GM19438 (cell line): ENCODE data around the gene NKX1-2.
A peak's percentile ranks its signal among the peaks of the same experiment; 100 is the strongest.
"Not testable (repeated sequence)": the region's sequence is repeated elsewhere in the genome, so short reads cannot be mapped to it uniquely, and the experiment has no call there.

Experiments
- ATAC-seq: cut with Tn5 transposase; IDR thresholded peaks from one replicate; pipeline ENCODE4 v1.9.1; 2021; ENCODE audit warnings: low read depth; ENCODE audit not compliant: unreplicated experiment

NKX1-2 gene

DNA sequence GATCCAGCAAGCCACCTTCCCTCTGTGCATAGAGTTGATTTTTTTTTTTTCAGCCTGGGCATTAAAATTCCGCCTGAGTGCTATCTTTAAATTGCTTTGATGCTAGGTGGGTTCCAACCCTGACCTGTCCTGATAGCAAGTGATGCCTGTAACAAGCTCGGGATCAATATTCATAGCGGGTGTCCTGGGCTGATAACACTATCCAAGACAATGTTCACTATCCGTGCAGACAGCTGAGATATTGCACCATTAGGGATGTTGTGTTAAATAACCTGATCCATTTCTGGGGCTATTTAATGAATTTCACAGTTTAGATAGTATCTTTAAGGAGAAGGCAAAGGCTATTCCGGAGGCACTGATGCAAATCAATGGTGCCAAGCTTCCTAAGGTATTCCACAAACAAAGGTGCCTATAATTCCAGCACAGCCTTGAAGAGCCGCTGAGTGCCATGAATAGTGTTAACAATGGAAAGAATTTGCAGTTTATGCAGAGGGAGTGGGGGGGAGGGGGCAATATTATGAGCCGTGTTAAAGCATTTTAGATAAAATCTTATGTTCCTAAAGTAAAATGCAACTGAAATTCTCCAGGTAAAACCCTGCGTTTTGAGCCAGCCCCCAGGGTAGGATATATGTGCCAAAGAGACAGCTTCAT is 4.2 kb upstream of the NKX1-2 start:
- no peak for ATAC-seq

DNA sequence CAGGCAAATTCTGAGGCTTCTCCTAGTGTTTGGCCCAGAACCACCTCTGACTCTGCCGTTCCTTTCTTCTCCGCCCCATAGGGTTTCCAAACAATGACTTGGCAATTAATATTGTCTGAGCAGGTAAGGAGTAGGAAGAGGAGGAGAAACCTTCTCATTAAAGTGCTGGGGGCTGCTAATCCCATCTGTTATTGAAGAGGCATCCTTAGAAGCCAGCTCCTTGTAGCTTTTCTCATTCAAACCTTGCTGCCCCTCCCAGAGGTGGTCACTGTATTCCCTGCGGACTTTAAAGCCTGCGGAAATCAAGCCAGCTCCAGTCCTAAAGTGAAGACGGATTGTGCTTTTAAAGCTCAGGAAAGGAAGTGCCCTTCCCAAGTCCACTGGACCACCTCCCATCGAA is 1.4 kb upstream of the NKX1-2 start:
- ATAC-seq = no peak

DNA sequence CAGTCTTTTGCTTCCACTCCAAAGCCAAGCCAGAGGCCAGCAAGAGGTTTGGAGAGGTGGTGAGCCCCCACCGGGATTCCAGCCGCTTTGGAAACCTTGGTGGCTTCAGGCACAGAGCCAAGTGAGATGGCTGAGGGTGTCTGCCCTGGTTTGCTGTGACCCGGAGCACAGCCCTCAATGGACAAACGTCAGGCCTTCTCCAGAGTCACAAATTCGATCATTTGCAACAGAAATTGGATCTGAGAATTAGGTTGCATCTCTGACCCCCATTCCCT is 885 bp upstream of the NKX1-2 start:
- no peak for ATAC-seq

DNA sequence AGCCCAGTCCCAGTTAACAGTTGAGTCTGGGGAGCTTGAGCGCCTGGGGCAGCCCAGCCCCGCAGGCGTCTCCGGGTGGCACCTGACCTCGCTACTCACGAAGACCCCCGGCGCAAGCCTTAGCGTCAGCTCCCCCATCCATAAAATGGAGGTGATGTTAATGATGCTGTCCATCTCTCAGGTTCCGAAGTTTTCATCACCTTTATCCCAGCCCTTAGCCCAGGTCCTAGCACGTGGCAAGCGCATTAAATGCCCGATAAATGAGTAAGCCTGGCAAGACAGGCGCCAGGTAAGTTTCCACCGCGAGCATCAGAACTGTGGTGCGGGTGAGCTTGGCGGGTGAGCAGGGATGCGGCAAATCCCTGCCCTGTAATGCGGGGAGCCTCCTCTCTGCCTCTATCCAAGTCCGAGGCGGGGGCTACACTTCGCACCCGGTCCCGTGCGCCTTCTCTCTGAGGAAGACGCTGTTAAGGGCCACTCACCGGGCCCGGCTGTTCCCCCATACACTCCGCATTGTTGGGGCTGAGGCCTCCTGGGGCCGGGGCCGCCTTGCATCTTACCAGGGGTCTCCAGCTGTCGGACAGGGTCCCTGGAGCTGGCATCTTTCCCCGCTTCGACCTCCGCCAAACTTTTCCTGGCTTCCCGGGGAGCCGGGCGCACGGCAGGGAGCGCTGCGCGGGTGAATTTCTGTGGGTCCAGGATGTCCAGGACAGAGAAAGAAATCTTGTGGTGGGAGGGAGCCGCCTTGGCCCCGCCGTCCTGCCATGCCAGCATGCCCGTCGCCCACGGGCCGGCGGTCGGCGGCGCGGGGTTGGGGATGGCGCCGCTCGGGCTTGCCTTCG is 444 bp downstream of the NKX1-2 start:
- no peak for ATAC-seq

DNA sequence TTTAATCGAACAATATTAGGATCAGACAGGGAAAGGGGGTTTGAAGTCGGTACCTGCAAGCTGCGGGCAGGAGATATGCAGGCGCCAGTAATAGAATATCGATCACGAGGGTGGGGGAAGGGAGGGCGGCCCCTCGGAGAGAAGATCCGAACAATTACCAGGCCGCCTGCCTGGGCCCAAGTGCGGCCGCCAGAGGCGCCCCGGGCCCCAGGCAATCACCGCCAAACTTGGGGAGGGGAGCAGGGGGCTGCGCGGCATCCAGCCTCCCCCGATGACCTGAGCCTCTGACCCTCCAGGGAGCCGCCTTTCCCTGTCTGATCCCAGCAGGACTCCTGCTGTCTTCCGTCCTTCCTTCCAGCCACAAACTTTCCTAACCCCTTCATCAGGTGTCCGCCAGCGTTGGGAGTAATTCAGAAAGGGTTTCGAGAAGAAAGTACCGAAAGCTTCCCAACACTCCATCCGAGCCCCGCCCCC is 1.1 kb downstream of the NKX1-2 start:
- ATAC-seq = no peak

DNA sequence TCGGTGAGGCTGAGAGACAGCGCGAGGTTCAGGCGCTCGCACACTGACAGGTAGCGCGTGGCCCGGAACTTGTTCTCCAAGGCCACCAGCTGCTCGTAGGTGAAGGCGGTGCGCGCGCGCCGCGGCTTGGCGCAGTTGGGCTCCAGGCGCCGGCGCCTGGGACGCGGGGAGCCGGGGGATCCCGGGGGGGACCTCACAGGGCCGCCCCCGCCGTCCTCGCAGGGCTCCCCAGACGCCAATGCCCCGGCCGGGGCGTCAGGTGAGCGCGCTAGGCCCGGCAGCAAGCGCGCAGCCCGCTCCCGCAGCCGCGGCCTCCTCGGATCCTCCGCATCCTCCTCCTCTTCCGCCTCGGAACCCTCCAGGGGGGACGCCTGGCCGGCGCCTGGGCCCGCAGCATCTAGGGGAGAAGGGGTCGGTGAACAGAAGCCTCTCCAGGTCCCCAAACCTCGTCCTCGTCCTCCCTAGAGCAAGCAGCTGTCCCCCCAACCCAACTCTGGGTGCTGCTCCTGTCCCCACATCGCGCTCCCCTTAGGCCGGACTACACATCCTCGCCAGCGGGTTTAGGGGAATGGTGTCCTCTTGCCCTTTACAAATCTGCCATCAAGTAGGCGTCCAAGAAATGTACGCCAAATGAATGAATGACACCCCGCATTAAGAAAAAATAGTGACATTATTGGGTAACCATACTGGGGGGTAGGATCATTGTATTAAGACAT is 1.9 kb downstream of the NKX1-2 start:
- no peak for ATAC-seq

DNA sequence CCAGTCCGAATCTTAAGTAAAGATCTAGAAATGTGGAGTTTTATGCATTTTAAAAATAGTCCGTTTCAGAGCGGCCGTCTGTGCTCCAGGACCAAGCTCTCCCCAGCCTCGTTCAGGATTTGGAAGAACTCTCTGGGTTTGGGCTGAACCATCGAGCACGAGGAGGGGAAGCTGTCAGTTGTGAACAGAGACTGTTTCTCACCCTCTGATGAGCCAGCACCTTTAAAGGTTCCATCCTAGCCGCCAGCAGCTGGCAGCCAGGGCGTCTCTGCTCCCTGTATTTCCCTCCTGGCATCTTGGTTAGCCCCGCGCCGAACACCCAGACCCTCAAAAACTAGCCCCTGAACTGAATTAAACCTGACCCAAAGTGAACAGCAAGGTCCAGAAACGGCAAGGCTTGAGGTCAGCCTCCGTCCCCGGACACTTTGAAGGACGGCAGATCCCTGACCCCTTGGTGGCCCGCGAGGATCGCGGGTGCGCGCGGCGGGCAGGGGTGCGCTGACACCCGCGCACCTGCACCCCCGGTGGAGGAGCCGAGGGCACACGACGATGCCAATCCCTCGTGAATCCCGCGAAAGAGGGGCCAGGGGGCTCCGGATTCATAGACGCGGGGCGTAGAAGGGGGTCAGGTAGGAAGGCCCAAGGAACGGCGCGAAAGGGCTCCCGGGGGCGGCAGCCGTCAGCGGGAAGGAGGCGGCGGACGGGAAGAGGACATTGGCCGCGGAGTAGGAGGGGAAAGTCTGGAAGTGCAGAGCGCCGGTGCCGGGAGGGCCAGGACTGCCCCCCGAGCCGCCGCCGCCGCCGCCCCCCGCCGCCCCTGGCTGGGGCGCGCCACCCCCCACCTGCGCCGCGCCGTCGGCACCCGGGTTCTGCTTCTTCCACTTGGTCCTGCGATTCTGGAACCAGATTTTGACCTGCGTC is 2.7 kb downstream of the NKX1-2 start:
- ATAC-seq = no peak

DNA sequence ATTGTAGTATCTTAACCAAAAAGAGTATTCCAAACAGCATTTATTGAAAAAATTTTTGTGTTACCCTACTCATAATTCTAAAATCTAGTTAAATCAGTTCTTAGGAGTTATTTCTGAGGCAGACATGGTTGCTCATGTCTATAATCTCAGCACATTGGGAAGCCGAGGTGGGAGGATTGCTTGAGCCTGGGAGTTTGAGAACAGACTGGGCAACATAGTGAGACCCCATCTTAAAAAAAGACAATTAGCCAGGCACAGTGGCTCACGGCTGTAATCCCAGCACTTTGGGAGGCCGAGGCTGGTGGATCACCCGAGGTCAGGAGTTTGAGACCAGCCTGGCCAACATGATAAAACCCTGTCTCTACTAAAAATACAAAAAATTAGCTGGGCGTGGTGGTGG is 8.1 kb downstream of the NKX1-2 start:
- not testable (repeated sequence) for ATAC-seq

DNA sequence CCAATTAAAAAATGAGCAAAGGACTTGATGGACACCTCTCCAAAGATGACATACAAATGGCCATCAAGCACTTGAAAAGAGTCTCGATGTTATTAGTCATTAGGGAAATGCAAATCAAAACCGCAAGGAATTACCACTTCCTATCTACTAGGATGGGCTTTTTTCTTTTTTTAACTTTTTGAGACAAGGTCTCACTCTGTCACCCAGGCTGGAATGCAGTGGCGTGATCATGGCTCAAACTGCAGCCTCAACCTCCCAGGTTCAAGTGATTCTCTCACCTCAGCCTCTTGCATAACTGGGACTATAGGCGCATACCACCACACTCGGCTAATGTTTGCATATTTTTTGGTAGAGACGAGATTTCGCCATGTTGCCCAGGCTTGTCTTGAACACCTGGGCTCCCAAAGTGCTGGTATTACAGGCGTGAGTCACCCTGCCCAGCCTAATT is 13.6 kb downstream of the NKX1-2 start:
- peak; percentile 84 for ATAC-seq

DNA sequence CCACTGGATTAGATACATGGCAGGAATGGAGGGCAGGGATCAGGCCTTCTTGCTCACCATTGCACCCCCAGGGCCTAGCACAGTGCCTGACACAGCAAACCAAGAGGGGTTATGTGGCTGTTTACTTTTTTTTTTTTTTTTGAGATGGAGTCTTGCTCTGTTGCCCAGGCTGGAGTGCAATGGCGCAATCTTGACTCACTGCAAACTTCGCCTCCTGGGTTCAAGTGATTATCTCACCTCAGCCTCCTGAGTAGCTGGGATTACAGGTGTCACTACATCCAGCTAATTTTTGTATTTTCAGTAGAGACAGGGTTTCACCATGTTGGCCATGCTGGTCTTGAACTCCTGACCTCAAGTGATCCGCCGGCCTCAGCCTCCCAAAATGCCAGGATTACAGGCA is 14.2 kb downstream of the NKX1-2 start:
- ATAC-seq = not testable (repeated sequence)

DNA sequence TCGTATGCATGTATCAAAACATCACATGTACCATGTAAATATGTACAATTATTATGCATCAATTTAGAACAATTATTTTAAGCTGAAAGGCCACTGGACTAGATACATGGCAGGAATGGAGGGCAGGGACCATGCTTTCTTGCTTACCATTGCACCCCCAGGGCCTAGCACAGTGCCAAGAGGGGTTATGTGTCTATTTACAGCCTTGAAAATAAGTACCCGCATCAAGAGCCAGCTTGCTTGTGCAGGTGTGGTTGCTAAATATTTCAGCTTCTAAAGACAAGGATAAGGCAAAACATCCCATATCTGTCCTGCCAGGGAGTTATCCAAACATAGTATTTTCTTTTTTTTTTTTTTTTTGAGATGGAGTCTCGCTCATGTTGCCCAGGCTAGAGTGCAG is 16.4 kb downstream of the NKX1-2 start:
- no peak for ATAC-seq

DNA sequence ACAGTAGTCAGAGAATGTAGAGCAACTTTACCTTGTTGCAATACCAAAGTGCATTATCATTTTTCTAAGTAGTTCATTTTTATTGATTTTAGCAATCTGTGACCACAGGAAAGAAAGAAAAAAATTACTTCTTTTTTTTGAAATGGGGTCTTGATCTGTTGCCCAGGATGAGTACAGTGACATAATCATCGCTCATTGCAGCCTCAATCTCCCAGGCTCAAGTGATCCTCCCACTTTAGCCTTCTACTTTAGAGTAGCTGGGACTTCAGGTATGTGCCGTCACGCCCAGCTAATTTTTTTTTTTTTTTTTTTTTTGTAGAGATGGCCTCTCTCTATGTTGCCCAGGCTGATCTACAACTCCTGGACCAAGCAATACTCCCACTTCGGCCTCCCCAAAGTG is 19.8 kb downstream of the NKX1-2 start:
- no peak for ATAC-seq

DNA sequence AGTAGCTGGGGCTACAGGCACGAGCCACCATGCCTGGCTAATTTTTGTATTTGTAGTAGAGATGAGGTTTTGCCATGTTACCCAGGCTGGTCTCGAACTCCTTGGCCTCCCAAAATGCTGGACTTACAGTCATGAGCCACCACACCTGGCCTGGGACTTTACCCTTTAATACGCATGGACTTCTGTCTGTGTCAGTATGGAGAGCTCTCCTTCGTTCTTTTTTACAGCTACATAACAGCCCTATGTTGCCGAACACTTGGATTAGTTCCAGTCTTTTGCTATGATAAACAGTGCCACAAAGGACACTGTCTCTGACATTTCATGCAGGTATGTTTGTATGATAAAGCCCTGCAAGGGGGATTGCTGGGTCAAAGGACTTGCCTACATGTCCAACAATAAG is 20.3 kb downstream of the NKX1-2 start:
- ATAC-seq = no peak

DNA sequence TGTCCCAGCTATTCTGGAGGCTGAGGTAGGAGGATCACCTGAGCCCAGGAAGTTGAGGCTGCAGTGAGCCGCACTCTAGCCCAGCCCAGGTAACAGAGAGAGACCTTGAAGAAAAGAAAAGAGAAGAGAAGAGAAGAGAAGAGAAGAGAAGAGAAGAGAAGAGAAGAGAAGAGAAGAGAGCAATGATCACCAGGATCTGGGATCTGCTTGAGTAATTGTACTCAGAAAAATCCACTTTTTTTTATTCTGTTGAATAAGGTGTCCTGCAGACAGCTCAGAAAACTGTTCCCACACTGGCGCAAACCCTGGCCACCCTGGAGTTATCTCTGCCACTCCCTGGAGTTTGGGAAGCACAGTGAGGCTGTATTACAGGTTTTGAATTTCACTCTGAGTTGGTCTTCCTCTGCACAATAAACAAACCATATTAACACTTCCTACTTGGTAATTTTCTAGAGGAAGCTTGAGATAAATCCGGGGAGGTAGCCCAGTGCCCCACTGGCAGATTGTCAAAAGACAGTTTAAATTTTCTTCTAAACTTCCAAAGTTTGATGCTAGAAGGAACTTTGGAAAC is 21.5 kb downstream of the NKX1-2 start:
- no peak for ATAC-seq

DNA sequence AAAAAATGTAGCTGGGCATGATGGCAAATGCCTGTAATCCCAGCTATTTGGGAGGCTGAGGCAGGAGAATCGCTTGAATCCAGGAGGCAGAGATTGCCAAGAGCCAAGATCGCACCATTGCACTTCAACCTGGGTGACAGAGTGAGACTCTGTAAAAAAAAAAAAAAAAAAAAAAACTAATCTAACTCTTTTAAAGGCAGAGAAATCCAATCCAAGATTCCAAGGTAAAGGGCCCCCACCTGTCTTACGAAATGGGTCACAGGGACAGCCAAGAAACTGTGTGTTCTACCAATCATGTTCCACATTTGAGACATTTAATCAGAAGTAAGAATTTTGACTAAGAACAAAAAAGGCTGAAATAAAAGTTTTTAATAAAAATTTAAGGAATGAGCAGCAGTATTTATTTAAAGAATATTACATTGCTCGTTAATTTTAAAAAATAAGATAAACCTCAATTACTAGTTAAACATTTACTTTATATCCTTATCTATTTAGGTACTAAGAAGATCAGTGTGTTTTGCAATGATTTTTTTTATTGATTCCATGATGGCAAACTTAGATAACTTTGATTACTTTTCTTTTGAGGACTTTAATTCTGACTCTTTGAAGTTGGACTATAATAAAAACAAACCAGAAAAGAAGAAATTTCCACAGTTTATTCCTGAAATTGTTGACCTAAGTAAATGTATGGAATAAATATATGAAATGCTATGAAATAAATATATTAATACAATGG is 24.4 kb downstream of the NKX1-2 start:
- ATAC-seq = no peak

DNA sequence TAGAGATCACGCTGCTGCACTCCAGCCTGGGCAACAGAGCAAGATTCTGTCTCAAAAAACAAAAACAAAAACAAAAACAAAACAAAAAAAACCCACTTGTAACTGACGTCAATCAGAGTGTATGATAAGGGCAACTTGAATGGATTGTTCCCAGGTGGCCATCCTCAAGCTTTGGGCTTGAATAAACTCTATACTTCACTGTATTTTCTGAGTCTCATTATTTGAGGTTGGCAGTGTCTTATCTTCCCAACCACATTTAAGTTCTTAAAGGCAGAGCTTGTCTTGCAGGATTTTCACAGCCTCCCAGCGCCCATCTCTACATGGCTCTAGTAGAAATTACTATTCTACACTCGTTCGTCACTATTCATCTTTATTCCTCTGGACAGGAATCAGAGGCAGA is 26.0 kb downstream of the NKX1-2 start:
- ATAC-seq = no peak

DNA sequence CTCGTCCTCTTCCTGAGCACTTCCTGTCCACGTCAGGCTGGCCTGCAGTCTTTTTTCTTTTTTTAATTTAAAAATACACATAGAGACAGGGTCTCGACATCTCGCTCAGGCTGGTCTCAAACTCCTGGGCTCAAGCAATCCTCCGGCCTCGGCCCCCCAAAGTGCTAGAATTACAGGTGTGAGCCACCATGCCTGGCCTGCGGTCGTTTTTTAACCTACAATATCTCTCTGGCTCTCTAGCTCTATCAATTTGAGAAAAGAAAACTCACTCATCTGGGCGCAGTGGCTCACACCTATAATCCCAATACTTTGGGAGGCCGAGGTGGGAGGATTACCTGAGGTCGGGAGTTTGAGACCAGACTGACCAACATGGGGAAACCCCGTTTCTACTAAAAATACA is 27.1 kb downstream of the NKX1-2 start:
- no peak for ATAC-seq

DNA sequence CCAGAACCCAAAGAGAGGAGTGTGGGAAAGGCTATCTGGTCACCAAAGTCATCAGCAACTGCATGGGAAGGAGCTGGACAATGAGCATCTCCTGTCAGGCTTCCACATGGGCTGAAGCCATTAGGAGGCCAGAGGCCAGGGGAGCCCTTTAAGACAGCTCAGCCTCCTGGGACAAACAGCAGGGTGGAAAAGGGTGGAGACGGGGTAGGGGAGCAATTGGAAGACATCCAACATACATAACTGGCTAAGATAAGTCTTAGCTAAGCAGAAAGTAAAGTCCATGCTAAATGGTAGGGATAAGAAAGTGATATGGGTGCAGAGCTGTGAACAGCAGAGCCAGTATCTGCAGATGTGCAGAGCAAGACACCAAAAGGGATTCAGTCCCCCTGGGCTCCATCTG is 29.6 kb downstream of the NKX1-2 start:
- ATAC-seq = no peak

DNA sequence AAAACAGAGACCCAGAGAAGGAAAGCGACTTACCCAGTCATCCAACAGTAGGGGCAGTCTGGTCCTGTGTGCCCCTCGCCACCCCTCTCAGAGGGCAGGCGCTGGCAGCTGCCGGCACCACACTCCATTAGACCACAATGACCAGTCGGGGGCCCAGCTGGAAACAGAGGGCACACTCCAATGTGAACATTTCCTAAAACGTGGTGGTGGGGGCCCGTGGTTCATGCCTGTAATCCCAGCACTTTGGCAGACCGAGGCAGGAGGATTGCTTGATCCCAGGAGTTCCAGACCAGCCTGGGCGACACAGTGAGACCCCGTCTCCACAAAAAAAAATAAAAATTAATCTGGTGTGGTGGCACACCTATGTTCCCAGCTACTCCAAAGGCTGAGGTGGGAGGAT is 30.2 kb downstream of the NKX1-2 start:
- no peak for ATAC-seq
